Non-pigmented ciliary epithelial cell (primary cell): ENCODE data around the gene ARMC3.

Experiments
- DNase-seq: peaks from one replicate; pipeline ENCODE4 v3.0.0-alpha.2; 2010; ENCODE audit warnings: low read depth

ARMC3 gene

GRCh38 chr10:22931948-22932347, 4.1 kb downstream of the ARMC3 start:
- DNase-seq = peak; percentile 24

- no peak for DNase-seq
Measured at GRCh38 chr10:22932626-22933370, 4.9 kb downstream of the ARMC3 start.

- DNase-seq = no peak
Measured at GRCh38 chr10:22934726-22935125, 6.9 kb downstream of the ARMC3 start.

GRCh38 chr10:22942437-22942836, 14.6 kb downstream of the ARMC3 start:
- no peak for DNase-seq

GRCh38 chr10:22945934-22946673, 18.3 kb downstream of the ARMC3 start:
- DNase-seq = no peak

GRCh38 chr10:22954970-22955369, 27.1 kb downstream of the ARMC3 start:
- no peak for DNase-seq

- DNase-seq = no peak
Measured at GRCh38 chr10:22958338-22958737, 30.5 kb downstream of the ARMC3 start.

GRCh38 chr10:22959292-22959691, 31.4 kb downstream of the ARMC3 start:
- no peak for DNase-seq

GRCh38 chr10:22959950-22960349, 32.1 kb downstream of the ARMC3 start:
- DNase-seq = no peak

- DNase-seq = no peak
Measured at GRCh38 chr10:22962817-22963216, 35.0 kb downstream of the ARMC3 start.

- DNase-seq = no peak
Measured at GRCh38 chr10:22969704-22970103, 41.9 kb downstream of the ARMC3 start.

- no peak for DNase-seq
Measured at GRCh38 chr10:22976534-22976933, 48.7 kb downstream of the ARMC3 start.

- DNase-seq = no peak
Measured at GRCh38 chr10:22977751-22978150, 49.9 kb downstream of the ARMC3 start.

- DNase-seq = no peak
Measured at GRCh38 chr10:22978287-22978686, 50.4 kb downstream of the ARMC3 start.

- no peak for DNase-seq
Measured at GRCh38 chr10:22978918-22979317, 51.1 kb downstream of the ARMC3 start.

GRCh38 chr10:22980822-22981221, 53.0 kb downstream of the ARMC3 start:
- no peak for DNase-seq

GRCh38 chr10:22984066-22984465, 56.2 kb downstream of the ARMC3 start:
- no peak for DNase-seq

- DNase-seq = peak; percentile 10
Measured at GRCh38 chr10:22986771-22987542, 59.1 kb downstream of the ARMC3 start.

- DNase-seq = peak; percentile 18
Measured at GRCh38 chr10:22988581-22989360, 60.9 kb downstream of the ARMC3 start.

- DNase-seq = no peak
Measured at GRCh38 chr10:22990443-22990842, 62.6 kb downstream of the ARMC3 start.

- no peak for DNase-seq
Measured at GRCh38 chr10:22992075-22992474, 64.2 kb downstream of the ARMC3 start.

- no peak for DNase-seq
Measured at GRCh38 chr10:22992621-22993020, 64.8 kb downstream of the ARMC3 start.
